Choroid plexus epithelial cell (primary cell): ENCODE measurements around the gene MYOCD.

Experiments
- DNase-seq: peaks from one replicate; pipeline ENCODE4 v3.0.0-alpha.2; 2010; ENCODE audit warnings: low read depth
- H3K4me3 ChIP-seq: 2 replicates; pipeline ENCODE4 v1.5.1; 2011; ENCODE audit warnings: low read depth, mild to moderate bottlenecking, control low read depth, low read length, moderate library complexity
- CTCF ChIP-seq: conservative IDR thresholded peaks from 2 replicates; pipeline ENCODE4 v1.5.1; 2011; ENCODE audit warnings: low read depth, mild to moderate bottlenecking, control low read depth, inconsistent platforms, low read length, moderate library complexity

Gene MYOCD

GRCh38 chr17:12813664-12814063 lies 148.0 kb downstream of the MYOCD start:
- TF ChIP-seq CTCF = no peak
- no peak overlapping the region for H3K4me3 ChIP-seq
- no peak for DNase-seq

- no peak for DNase-seq
- H3K4me3 ChIP-seq = no peak overlapping the region
- TF ChIP-seq CTCF = no peak
These were observed 149.0 kb downstream of the MYOCD start for GRCh38 chr17:12814718-12815117.

GRCh38 chr17:12815642-12816141 lies 150.0 kb downstream of the MYOCD start:
- TF ChIP-seq CTCF = no peak
- H3K4me3 ChIP-seq = no peak overlapping the region
- no peak for DNase-seq
